ENCODE data around the gene THSD4.

The THSD4 gene

DNA sequence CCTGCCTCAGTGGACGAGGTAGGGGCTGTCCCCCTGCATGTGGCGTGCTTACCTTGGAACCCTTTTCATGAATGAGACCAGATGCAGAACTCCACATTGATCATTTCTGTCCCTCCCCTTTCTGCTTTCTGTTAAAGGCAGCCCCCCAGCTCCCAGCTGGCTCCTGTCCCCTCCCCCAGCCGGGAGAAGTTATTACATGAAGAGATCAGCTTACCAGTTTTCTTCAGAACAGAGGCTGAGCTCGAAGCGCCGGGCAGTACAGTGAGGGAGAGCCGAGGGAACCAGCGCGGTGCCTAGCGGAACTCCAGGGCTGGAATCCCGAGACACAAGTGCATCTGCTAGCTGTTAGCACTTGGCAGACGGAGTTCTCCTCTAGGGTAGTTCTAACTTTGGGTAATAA is 431.7 kb downstream of the THSD4 start:
- peak; percentile 17 for DNase-seq (ENCODE audit: low spot score)

DNA sequence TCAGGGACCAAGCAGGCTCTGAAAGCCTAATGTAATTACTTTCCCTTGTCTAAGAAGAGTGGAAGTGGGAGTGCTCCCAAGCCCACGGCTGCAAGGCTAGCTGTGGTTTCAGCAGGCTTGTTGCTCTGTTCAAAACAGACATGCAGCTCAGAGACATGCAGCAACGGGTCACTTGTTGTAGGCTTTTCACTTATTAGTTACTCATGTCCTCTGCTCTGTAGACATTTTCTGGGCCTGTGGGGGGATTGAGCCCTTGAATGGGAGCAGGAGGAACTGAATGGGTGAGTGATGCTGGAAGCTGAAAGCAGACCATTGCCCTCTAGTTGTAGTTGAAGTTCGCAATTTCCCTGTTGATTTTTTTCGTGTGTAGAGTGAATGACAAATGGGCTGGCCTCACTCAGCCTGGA is 433.1 kb downstream of the THSD4 start:
- no peak for DNase-seq (ENCODE audit: low spot score)

DNA sequence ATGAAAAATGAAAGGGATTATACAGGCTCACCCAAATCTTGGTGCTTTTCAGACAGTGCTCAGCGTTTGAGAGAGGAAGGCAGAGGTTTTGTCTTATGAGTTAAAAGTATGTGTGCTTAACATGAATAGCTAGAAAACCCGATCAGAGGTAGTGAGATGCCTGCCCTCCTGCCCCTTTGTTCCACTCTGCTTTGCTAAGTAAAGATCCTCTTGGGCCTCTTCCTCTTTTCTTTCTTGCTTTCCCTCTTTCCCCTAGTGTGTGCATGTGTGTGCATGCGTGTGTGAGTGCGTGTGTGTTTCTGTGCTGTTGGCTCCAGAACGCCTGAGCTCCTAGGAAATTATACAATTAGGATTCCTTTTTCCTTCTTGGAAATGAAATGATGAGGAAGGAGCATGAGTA is 433.8 kb downstream of the THSD4 start:
- no peak for DNase-seq (ENCODE audit: low spot score)

DNA sequence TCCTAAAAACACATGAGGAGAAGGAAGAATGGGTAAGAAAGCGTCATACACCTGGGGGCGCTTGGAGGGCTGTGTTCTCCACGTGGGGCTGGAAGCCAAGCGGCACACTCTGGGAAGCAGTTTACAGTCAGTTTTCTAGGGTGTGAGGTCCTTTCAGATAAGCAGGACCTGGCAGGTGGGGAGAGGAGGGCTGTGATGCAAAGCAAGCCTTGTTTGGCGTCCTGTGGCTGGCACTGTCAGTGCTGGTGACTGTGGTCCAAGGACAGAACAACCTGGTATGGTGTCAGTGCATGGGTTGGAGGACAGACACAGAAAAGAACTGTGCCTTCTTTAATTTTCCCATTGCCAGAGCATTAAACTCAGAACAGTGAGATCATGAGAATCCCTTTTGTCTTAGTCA is 434.4 kb downstream of the THSD4 start:
- no peak for DNase-seq (ENCODE audit: low spot score)

DNA sequence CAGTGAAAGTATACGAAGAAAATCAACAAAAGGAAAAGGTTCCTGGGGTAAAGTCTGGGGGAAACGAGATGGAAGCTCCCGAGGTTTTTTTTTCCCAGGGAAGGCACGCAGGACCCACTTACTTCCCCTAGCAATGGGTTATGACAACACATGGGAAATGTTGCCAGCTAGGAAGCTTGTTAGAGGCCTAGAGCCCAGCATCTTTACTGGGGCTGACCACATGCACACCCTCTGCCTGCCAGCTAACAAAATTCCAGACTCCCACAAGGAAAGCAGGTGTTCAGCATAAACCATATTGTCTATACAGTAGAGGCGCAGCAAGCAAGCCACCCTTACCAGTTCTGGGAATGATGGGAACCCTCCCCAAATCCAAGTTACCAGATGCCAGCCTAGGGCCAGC is 436.3 kb downstream of the THSD4 start:
- no peak for DNase-seq (ENCODE audit: low spot score)

DNA sequence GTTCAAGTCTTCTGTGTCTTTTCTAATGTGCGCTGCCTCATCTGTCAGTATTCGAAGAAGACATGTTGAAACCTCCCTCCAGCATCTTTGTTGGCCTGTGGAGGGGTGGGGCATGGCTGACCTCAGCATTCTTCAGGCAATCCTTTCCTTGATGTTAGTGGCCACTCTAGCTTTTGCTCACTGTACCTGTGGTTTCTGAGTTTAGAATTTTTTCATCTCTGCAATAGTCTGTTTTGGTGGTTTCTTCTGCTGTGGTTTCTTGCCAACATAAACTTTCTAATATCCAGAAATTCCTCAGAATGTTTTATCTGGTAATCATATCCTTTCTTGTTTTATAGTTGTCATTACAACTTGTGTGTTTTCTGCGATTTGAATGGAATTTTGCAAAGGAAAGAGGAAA is 443.8 kb downstream of the THSD4 start:
- DNase-seq (ENCODE audit: low spot score) = no peak

DNA sequence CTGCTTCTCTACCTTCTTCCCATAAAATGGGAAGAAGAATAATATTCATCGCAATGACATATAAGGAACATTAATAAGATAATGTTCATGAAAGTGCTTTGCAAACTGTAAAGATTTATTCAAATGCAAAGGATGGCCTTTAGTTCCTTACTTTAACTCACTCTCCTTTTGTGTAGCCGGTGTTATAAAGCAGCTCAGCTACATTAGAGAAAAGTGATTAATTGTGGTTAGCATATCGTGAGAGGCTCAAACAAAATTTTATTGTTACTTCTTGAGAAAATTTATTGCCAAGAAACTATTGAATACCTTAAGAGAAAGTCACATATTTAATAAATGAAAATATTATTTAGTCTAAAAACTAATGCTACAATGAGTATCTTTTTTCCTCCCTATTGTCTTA is 444.3 kb downstream of the THSD4 start:
- no peak for DNase-seq (ENCODE audit: low spot score)

DNA sequence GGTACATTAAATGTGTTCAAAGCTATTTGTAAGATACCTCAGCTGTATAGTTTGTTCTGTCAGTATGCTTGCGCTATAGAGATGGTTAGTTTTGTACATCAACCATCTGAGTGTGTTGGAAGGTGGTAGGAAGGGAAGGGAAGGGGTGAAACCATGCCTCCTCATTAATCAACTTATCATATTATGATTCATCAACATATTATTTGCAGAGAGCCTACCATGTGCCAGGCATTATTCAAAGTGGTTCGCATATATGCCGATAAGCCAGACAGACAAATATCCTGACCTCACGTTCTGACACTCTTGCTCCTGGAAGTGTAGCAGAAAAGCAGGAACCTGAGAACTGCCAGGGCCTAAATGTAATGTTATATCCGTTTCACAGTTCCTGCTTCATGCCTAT is 447.0 kb downstream of the THSD4 start:
- no peak for DNase-seq (ENCODE audit: low spot score)

DNA sequence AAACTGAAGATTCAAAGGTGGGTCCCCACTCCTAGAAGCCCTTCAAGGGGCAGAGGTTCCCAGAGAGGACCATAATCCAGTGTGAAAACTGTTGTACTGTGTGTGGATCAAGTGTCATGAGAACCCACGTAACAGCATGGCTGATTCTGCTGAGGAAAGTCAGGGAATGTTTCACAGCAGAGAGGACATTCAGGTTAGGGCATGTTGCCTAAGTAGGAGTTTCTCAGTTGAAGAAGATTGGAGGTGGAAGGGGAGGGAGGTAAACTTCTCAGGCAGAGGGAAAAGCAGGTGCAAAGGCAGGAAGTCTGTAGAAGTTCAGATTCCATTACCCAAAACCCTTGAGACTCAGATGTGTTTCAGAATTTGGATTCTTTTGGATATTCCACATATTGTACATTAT is 448.9 kb downstream of the THSD4 start:
- no peak for DNase-seq (ENCODE audit: low spot score)

DNA sequence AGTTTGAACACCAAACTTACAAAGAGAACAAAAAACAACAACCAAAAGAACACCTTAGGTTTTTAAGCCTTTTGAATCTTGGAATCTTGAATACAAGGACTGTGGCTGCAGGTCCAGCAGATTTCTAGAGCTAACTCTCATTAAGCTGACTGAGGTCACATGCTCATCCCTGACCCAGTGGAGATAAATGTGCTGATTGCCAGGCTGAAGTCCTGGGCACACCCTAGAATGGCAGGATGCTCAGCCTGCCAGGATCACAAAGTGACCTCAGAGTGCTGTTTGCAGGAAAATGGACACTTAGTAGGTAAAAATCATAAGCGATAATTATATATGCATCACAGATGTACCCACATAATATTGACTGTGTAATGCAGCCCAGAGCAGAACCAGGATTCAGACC is 449.7 kb downstream of the THSD4 start:
- no peak for DNase-seq (ENCODE audit: low spot score)

DNA sequence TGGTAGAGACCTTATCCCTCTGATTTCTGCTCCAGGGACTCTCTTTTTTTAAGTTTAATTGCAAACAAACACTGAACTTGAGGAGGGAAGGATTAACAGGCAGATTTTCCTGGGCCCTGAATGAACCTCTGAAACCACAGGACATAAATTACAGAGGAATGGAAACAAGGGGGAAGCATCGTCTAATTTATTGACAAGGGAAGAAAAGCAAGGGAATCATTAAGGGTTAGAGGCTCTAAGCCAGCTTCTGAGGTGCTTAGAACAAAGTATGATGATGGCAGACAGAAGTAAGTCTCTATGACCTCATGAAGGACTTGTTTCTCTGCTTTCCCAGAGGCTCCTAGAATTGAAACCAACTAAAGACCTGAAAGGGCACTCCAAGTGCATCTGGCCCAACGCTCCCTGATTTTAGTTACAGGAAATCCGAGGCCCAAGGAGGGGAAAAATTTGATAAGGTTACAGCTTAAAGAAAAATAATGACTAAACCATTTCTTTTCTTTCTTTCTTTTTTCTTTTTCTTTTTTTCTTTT is 450.4 kb downstream of the THSD4 start:
- no peak for DNase-seq (ENCODE audit: low spot score)

DNA sequence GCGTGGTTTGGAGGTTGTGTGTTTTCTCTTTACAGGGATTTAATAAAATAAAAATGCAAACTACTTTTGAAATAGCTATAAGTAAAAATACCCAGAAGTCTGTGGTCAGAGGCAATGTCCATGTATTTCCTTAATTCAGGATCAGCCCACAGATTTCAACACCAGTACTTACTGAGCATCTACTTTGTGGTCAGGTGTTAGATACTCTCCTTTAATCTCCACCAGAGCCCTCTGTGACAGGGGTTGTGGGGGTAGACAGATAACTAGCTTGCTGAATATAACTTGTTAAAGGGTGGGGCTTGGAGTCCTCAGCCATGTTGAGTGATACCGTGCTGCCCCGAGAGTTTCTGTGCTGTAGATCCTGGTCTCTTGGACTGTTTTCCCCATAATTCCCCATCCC is 451.0 kb downstream of the THSD4 start:
- DNase-seq (ENCODE audit: low spot score) = no peak

DNA sequence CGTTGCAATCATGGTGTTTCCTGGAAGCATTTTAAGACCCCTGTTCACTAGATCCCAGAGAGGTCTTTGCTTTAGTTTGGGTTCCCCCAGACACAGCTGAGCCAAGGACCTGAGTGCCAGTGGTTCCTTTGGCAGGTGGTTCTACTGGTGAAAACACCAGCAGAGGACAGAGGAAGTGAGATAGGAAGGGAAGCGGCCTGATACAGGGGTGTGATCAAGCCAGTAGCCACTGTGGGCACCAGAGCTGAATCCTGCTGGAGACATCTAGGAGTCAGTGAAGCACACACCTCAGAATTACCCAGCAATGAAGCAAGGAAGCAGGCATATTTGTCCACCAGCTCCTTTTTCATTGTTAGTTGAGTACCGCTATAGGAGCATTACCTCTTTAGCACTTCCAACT is 451.9 kb downstream of the THSD4 start:
- DNase-seq (ENCODE audit: low spot score) = no peak

DNA sequence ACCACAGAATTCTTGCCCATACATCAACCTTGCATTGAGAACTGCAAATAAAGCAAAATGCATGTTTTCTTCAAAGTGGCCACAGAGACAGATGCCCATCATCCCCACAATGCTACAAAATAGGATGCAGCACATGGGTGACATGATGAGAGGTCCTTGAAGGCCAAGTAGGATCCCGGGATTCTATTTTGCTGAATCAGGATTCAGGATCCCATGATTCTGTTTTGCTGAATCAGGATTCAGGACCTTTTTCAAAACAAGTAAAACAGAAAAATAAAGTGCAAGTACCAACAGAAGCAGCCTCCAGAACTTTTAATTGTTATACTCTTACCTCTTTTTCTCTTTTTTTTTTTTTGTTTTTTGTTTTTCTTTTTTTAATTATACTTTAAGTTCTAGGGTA is 453.0 kb downstream of the THSD4 start:
- no peak for DNase-seq (ENCODE audit: low spot score)

DNA sequence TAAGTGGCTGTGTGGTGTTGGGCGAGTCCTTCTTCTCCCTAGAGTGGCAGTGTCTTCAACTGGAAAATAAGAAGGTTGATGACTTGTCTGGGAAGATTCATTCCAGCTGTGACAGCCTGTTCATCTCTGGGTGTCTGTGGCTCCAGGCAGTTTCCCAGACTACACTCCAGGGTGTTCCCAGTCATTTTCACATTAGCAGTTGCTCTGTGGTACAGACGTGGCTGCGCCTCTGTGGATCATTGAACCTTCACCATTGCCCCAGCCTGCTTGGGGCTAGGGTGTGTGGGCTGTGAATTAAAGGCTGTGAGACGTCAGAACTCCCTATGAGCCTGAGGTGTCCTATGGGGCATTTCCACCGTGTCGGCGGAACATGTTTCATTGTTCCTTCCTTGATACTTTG is 455.5 kb downstream of the THSD4 start:
- no peak for DNase-seq (ENCODE audit: low spot score)

DNA sequence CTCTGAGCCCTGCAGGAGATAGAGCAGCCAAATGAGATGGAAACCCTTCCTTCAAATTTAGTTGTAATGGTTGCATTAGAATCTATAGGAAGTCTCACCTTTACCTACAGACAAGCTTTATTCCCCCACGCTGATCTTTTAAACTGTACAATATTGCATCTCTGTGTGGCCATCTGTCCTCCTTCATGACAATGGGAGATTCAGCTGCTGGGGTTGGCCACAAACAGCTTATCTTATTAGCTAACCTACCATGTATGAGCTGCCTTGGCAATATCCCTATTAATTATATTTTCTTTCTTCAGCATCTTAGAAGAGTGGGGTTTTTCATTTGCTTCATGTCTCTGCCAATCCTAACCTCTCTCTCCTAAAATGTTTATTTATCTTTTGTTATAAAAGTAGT is 456.4 kb downstream of the THSD4 start:
- no peak for DNase-seq (ENCODE audit: low spot score)

DNA sequence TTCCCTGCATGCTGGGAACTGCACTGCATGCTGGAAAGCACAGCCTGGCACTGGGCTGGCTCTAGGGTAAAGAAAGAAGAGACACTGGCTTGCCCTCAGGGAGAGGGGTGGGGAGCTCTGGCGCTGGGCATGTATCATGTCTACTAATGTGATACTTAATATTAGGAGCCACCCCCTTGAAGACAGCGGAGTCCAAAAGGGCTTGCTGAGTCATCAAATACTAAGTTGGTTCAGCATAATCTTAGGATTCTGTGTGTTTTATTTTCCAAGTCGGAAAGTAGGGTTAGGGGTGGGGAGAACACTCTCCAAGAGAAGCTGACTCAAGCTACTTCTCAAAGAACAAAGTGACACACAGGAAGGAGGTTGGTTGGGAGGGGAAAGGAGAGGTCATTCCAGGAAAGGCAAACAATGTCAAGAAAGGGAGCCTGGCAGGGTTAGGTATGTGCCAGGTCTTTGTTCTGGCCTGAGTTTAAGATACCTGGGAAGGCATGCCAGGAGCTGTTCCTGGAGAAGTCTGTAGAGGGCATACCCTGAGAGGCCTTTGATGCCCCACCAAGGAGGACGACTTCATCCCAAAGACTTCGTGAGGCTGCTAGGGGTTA is 457.3 kb downstream of the THSD4 start:
- no peak for DNase-seq (ENCODE audit: low spot score)

DNA sequence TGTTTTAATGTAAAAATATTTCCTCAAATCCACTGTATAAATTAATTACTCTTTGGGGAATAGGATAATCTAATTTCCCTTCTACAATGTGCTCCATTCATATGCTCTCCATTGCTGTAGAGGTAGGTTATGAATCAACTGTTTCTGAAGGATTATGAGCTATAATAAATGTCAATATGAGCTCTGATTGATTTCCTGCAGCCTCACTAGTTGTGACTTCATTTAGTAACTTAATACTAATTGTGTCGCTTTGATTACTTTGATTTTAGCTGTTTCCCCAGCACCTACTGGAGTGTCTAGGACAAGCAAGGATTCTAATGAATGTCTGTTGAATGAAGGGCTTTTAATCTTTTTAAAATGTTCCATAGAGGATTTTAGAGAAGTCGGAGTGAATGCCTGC is 458.3 kb downstream of the THSD4 start:
- no peak for DNase-seq (ENCODE audit: low spot score)

DNA sequence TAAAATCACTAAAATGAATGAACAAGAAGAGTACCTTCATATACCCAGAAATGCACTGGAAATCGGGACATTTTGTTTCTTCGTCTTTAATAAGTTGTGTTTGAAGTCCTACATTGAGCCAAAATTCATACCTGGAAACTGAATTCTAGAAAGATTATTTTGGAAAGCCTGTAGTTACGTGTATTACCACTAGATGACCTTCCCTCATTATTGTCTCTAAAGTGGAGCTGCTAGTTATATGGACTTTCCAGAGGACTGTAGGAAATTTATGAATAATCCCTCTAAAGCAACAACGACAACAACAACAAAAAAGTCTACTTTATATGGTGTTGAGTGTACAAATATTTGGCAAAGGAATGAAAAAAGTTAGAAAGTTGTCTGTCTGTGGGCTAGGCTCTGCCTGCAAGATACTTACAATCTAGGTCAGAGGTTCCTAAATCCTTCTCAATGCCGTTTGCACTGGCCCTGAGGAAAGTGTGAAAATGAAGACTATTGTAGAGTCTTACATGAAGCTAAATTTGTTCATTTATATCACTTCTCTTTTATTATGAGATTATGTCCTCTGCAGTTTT is 460.3 kb downstream of the THSD4 start:
- no peak for DNase-seq (ENCODE audit: low spot score)

DNA sequence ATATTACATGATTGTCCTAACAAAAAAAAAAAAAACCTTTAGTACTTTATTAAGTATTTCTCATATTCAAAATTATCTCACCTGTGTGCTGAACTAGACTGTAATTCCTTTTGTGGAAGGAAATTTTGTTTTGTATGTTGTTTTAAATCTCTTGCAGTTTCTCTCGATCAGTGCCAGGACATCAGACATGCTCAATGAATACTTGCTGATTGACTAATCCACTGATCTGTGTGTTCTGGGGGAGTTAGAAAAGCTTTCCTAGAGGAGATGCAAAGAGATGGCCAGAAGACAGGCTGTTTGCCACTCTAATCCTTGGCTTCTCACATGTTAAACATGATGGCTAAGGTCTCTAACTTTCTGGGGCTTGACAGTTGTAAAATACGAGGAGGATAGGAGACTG is 461.8 kb downstream of the THSD4 start:
- no peak for DNase-seq (ENCODE audit: low spot score)

DNA sequence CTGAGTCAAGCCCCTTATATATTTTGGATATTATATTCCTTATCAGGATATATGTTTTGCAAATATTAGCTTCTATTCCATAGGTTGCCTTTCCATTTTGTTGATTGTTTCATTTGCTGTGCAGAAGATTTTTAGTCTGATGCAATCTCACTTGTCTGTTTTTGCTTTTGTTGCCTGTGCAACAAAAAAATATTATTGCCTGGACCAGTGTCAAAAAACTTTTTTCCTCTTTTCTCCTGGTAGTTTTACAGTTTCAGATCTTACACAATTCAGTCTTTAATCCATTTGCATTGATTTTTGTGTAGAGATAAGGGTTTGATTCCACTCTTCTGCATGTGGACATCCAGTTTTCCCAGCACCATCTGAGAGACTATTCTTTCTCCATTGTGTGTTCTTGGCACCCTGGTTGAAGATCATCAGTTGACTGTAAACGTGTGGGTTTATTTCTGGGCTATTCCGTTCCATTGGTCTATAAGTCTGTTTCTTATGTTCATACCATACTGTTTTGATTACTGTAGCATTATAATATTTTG is 466.2 kb downstream of the THSD4 start:
- DNase-seq (ENCODE audit: low spot score) = no peak

DNA sequence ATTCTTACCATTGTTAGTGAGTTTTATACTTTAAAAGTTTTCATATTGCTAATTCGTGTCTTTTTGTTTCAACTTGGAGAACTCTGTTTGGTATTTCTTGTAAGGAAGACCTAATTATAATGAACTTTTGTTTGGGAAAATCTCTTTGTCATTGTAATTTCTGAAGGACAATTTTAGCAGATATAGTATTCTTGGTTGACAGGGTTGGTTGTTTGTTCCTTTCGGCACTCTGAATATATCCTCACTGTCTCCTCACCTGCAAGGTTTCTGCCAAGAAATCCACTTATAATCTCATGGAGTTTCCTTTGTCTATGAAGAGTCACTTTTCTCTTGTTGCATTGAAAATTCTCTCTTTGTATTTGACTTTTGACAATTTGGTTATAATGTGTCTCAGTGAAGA is 469.9 kb downstream of the THSD4 start:
- DNase-seq (ENCODE audit: low spot score) = no peak

DNA sequence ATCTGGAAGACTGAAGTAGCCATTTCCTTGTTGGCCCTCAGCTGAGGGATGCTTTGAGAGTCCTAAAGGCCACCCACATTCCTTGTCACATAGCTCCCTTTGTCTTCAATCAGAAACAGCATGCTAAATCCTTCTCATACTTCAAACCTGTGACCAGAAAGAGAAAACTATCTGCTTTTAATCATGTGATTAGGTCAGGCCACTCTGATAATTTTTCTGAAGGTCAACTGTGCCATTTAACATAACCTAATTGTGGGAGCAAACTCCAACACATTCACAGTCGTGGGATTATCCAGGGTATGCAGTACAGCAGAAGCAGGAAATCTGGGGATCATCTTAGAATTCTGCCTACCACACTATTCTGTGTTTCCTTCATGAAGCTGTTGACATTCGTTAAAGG is 471.2 kb downstream of the THSD4 start:
- no peak for DNase-seq (ENCODE audit: low spot score)

DNA sequence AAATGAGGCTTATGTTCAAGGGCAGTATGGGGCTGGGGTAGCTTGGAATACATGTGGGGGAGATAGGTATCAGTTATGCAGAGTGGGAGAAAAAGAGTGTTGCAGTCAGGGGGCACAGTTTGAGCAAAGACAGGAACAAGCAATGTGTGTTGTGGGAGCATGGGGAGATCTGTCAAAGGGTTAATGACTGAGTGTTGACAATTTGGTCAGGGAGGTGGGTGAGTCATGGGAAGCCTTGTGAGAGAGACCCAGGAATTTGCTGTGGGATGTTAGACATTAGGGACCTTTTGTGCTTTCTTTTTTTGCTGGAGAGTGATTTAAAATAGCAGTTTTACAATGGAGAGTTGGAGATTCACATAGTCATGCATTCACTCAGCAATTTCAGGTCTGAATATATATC is 473.5 kb downstream of the THSD4 start:
- no peak for DNase-seq (ENCODE audit: low spot score)
